Activated naive CD4-positive, alpha-beta T cell treated with anti-CD3 and anti-CD28 coated beads, Interleukin-2, amount 50 U/mL, for 72 hours (primary cell): ENCODE data around the gene TREX2. TPM values are rescaled to one million over a fixed set of nuclear protein-coding genes. Genes with fewer than 3 reads are reported as not detected.
"Not testable (repeated sequence)": the region's sequence is repeated elsewhere in the genome, so short reads cannot be mapped to it uniquely, and the experiment has no call there.

Source experiments
- ATAC-seq, 2 donors: fragments of 150-1000 bp; cut with Tn5 transposase; 2 replicates each; pipeline ENCODE4 v1.10.0; 2021; ENCODE audit warnings: mild to moderate bottlenecking in 2 of 2, moderate library complexity in 2 of 2
- DNase-seq, 2 donors: peaks; one replicate each; pipeline ENCODE4 v3.0.0; 2021 to 2022; ENCODE audit warnings: low spot score in 2 of 2
- H3K27ac Mint-ChIP-seq, 2 donors: one replicate each; pipeline ENCODE4 v1.8.0; 2022; ENCODE audit warnings: mild to moderate bottlenecking in 2 of 2, mixed read lengths in 2 of 2
- H3K36me3 Mint-ChIP-seq, 2 donors: one replicate each; pipeline ENCODE4 v1.8.0; 2022; ENCODE audit warnings: mixed read lengths in 2 of 2
- H3K9me3 Mint-ChIP-seq, 2 donors: one replicate each; pipeline ENCODE4 v1.8.0; 2022; ENCODE audit warnings: mixed read lengths in 2 of 2
- total RNA-seq, 2 donors: library from RNA; stranded (reverse); gene quantifications; one replicate each; pipeline ENCODE4 v1.2.3, GENCODE V29; 2022

The TREX2 gene
- total RNA-seq, 2 donors from 2014 or later, result 1.0 to 1.6 TPM

- H3K27ac Mint-ChIP-seq, result no peak overlapping the region
- no peaks in the 10 kb centered on the region for H3K36me3 Mint-ChIP-seq
- ATAC-seq (no peak), DNase-seq (no peak)
- H3K9me3 Mint-ChIP-seq, result no peaks in the 10 kb centered on the region
Measured at GRCh38 chrX:153408221-153408721, 37.6 kb downstream of the TREX2 start.

GRCh38 chrX:153407736-153408135, 38.1 kb downstream of the TREX2 start:
- no peaks in the 10 kb centered on the region for H3K9me3 Mint-ChIP-seq
- H3K36me3 Mint-ChIP-seq, result no peaks in the 10 kb centered on the region
- ATAC-seq, result no peak
- no peak overlapping the region for H3K27ac Mint-ChIP-seq
- DNase-seq, result no peak

- no peak for ATAC-seq
- no peaks in the 10 kb centered on the region for H3K9me3 Mint-ChIP-seq
- H3K27ac Mint-ChIP-seq, result no peak overlapping the region
- DNase-seq, result no peak
- no peaks in the 10 kb centered on the region for H3K36me3 Mint-ChIP-seq
Measured at GRCh38 chrX:153406903-153407302, 39.0 kb downstream of the TREX2 start.

- Mint-ChIP-seq H3K9me3 (no peaks in the 10 kb centered on the region), H3K27ac (no peak overlapping the region), H3K36me3 (no peaks in the 10 kb centered on the region)
- ATAC-seq (no peak), DNase-seq (no peak)
Measured at GRCh38 chrX:153406011-153406410, 39.8 kb downstream of the TREX2 start.

GRCh38 chrX:153405426-153405825, 40.4 kb downstream of the TREX2 start:
- Mint-ChIP-seq H3K27ac (no peak overlapping the region), H3K36me3 (no peaks in the 10 kb centered on the region), H3K9me3 (no peaks in the 10 kb centered on the region)
- no peak for ATAC-seq
- no peak for DNase-seq

GRCh38 chrX:153404333-153404732, 41.5 kb downstream of the TREX2 start:
- not testable (repeated sequence) for DNase-seq, H3K27ac Mint-ChIP-seq, H3K36me3 Mint-ChIP-seq, ATAC-seq, H3K9me3 Mint-ChIP-seq

GRCh38 chrX:153401133-153401764, 44.6 kb downstream of the TREX2 start, which contains the start of gene PNMA6E:
TSS of gene PNMA6E (minus strand) at chrX:153401350. CDS start at chrX:153398849, 2,501 bp downstream.
- Mint-ChIP-seq H3K9me3 (no peaks in the 10 kb centered on the region), H3K36me3 (no peaks in the 10 kb centered on the region), H3K27ac (no peak within 1 kb of the TSS)
- DNase-seq, result no peak
- no peak for ATAC-seq

GRCh38 chrX:153400146-153401132, 45.4 kb downstream of the TREX2 start:
- Mint-ChIP-seq H3K36me3 (no peaks in the 10 kb centered on the region), H3K27ac (no peak overlapping the region), H3K9me3 (no peaks in the 10 kb centered on the region)
- ATAC-seq, result peak; percentile 66 to 85
- DNase-seq, result peak in 1 of 2 donors; percentile 68

GRCh38 chrX:153398275-153398960, 47.4 kb downstream of the TREX2 start:
- ATAC-seq (no peak), DNase-seq (no peak)
- Mint-ChIP-seq H3K27ac (no peak overlapping the region), H3K36me3 (no peaks in the 10 kb centered on the region), H3K9me3 (no peaks in the 10 kb centered on the region)

GRCh38 chrX:153397256-153397960, 48.4 kb downstream of the TREX2 start:
- DNase-seq, result no peak
- H3K36me3 Mint-ChIP-seq, result no peaks in the 10 kb centered on the region
- no peak overlapping the region for H3K27ac Mint-ChIP-seq
- H3K9me3 Mint-ChIP-seq, result no peaks in the 10 kb centered on the region
- no peak for ATAC-seq

- no peak for ATAC-seq
- no peaks in the 10 kb centered on the region for H3K36me3 Mint-ChIP-seq
- no peak for DNase-seq
- H3K27ac Mint-ChIP-seq, result no peak overlapping the region
- H3K9me3 Mint-ChIP-seq, result no peaks in the 10 kb centered on the region
Measured at GRCh38 chrX:153396320-153397195, 49.3 kb downstream of the TREX2 start.

GRCh38 chrX:153395613-153396319, 50.1 kb downstream of the TREX2 start:
- Mint-ChIP-seq H3K9me3 (no peaks in the 10 kb centered on the region), H3K27ac (no peak overlapping the region), H3K36me3 (no peaks in the 10 kb centered on the region)
- no peak for DNase-seq
- no peak for ATAC-seq

GRCh38 chrX:153394612-153395011, 51.2 kb downstream of the TREX2 start:
- Mint-ChIP-seq H3K36me3 (no peaks in the 10 kb centered on the region), H3K9me3 (no peaks in the 10 kb centered on the region), H3K27ac (no peak overlapping the region)
- no peak for DNase-seq
- ATAC-seq, result no peak
